WTC11 (cell line): ENCODE results near the gene OR51D1. TPM values are rescaled to one million over a fixed set of nuclear protein-coding genes. Genes with fewer than 3 reads are reported as not detected.

ENCODE experiments used
- ATAC-seq: fragments of 200-7000 bp; cut with Tn5 transposase; 2 replicates; pipeline ENCODE4 v1.10.0; 2021; ENCODE audit warnings: mild to moderate bottlenecking, moderate library complexity
- CTCF ChIA-PET: fragments of 300-600 bp; sonication (Branson Sonifier 250); formaldehyde crosslinking; loops from one replicate; lab custom pipeline; 2021; ENCODE audit warnings: antibody characterized with exemption; lab: Charles Lee
- POLR2A ChIA-PET: fragments of 350-600 bp; sonication (Branson Sonifier 250); formaldehyde crosslinking; loops from one replicate; lab custom pipeline; 2021; ENCODE audit warnings: antibody characterized with exemption; lab: Charles Lee
- DNase-seq: peaks from one replicate; pipeline ENCODE4 v3.0.0; 2021; ENCODE audit warnings: low spot score
- H3K27ac Mint-ChIP-seq: 2 replicates; pipeline ENCODE4 v1.8.0; 2021; ENCODE audit warnings: mixed read lengths
- H3K27me3 Mint-ChIP-seq: 2 replicates; pipeline ENCODE4 v1.8.0; 2021; ENCODE audit warnings: low read depth, mild to moderate bottlenecking, moderate library complexity, mixed read lengths
- H3K36me3 Mint-ChIP-seq: 2 replicates; pipeline ENCODE4 v1.8.0; 2021; ENCODE audit warnings: mixed read lengths
- H3K4me1 Mint-ChIP-seq: 2 replicates; pipeline ENCODE4 v1.8.0; 2022; ENCODE audit warnings: mixed read lengths
- H3K4me3 Mint-ChIP-seq: 2 replicates; pipeline ENCODE4 v1.8.0; 2021; ENCODE audit warnings: mild to moderate bottlenecking, moderate library complexity, mixed read lengths
- H3K9me3 Mint-ChIP-seq: 2 replicates; pipeline ENCODE4 v1.8.0; 2021; ENCODE audit warnings: mixed read lengths
- AFF4 ChIP-seq: sonication (generic); formaldehyde crosslinking; IDR thresholded peaks from 2 replicates; pipeline ENCODE4 v1.8.1; 2023; ENCODE audit warnings: mild to moderate bottlenecking, missing genetic modification reagents, borderline replicate concordance
- ATF2 ChIP-seq: sonication (generic); formaldehyde crosslinking; IDR thresholded peaks from 2 replicates; pipeline ENCODE4 v1.8.1; 2022; ENCODE audit warnings: low read depth, missing genetic modification reagents, borderline replicate concordance
- ATF6 ChIP-seq: sonication (generic); formaldehyde crosslinking; IDR thresholded peaks from 2 replicates; pipeline ENCODE4 v1.8.1; 2023; ENCODE audit warnings: mild to moderate bottlenecking, missing genetic modification reagents
- CBFB ChIP-seq: sonication (generic); formaldehyde crosslinking; IDR thresholded peaks from 2 replicates; pipeline ENCODE4 v1.8.1; 2022; ENCODE audit warnings: mild to moderate bottlenecking, low read depth, missing genetic modification reagents
- NFE2L1 ChIP-seq: sonication (generic); formaldehyde crosslinking; IDR thresholded peaks from 2 replicates; pipeline ENCODE4 v1.8.1; 2023; ENCODE audit warnings: missing genetic modification reagents
- NFYB ChIP-seq: sonication (generic); formaldehyde crosslinking; conservative IDR thresholded peaks from 2 replicates; pipeline ENCODE4 v1.8.0; 2022; ENCODE audit warnings: low read depth, missing genetic modification reagents
- PRDM15 ChIP-seq: sonication (generic); formaldehyde crosslinking; IDR thresholded peaks from 2 replicates; pipeline ENCODE4 v1.8.0; 2022; ENCODE audit warnings: missing genetic modification reagents
- TEAD4 ChIP-seq: sonication (generic); formaldehyde crosslinking; IDR thresholded peaks from 2 replicates; pipeline ENCODE4 v1.8.0; 2022; ENCODE audit warnings: mild to moderate bottlenecking, missing genetic modification reagents
- USF1 ChIP-seq: sonication (generic); formaldehyde crosslinking; IDR thresholded peaks from 2 replicates; pipeline ENCODE4 v1.8.0; 2022; ENCODE audit warnings: mild to moderate bottlenecking, missing genetic modification reagents
- ZBTB21 ChIP-seq: sonication (generic); formaldehyde crosslinking; IDR thresholded peaks from 2 replicates; pipeline ENCODE4 v1.8.1; 2023; ENCODE audit warnings: mild to moderate bottlenecking, missing genetic modification reagents, borderline replicate concordance
- ZNF671 ChIP-seq: fragments of 250-450 bp; sonication (Bioruptor Pico); IDR thresholded peaks from 2 replicates; pipeline ENCODE4 v1.8.0; 2021; ENCODE audit warnings: mild to moderate bottlenecking
- total RNA-seq: library from RNA; stranded (reverse); gene quantifications from 3 replicates; pipeline ENCODE4 v1.2.3, GENCODE V29; 2021

OR51D1 gene
- total RNA-seq, 1 experiment from 2014 or later = not detected

- no peak for DNase-seq
- TF ChIP-seq CBFB (no peak), PRDM15 (CRISPR knock-in tag) (no peak), ZBTB21 (CRISPR knock-in tag) (no peak), ATF6 (CRISPR knock-in tag) (no peak), ATF2 (CRISPR knock-in tag) (no peak), NFYB (CRISPR knock-in tag) (no peak), NFE2L1 (CRISPR knock-in tag) (no peak), USF1 (CRISPR knock-in tag) (no peak)
- Mint-ChIP-seq H3K27ac (no peak overlapping the region), H3K36me3 (no peaks in the 10 kb centered on the region), H3K9me3 (no peaks in the 10 kb centered on the region), H3K4me3 (no peak overlapping the region), H3K4me1 (peaks cover 5% of the 10 kb centered on the region), H3K27me3 (no peaks in the 10 kb centered on the region)
- POLR2A ChIA-PET = no interaction called here
- ATAC-seq = no peak
- CTCF ChIA-PET = no interaction called here
These were observed 34.5 kb downstream of the OR51D1 start for GRCh38 chr11:4671741-4672140.

- ChIA-PET CTCF (no interaction called here), POLR2A (no interaction called here)
- Mint-ChIP-seq H3K4me3 (no peak overlapping the region), H3K9me3 (no peaks in the 10 kb centered on the region), H3K27ac (no peak overlapping the region), H3K36me3 (no peaks in the 10 kb centered on the region), H3K27me3 (no peaks in the 10 kb centered on the region), H3K4me1 (peaks cover 5% of the 10 kb centered on the region)
- ATAC-seq (no peak), DNase-seq (no peak)
- TF ChIP-seq ZBTB21 (CRISPR knock-in tag) (no peak), ZNF671 (CRISPR knock-in tag) (no peak), TEAD4 (CRISPR knock-in tag) (no peak), AFF4 (CRISPR knock-in tag) (no peak)
These were observed 35.2 kb downstream of the OR51D1 start for GRCh38 chr11:4672470-4672869.
